Fibroblast of villous mesenchyme (primary cell): ENCODE results near the gene ZFAND2B. TPM values are rescaled to one million over a fixed set of nuclear protein-coding genes. Genes with fewer than 3 reads are reported as not detected.

Experiments used
- DNase-seq: peaks from one replicate; pipeline ENCODE4 v3.0.0-alpha.2; 2010; ENCODE audit warnings: low read depth
- H3K4me3 ChIP-seq: 2 replicates; pipeline ENCODE4 v1.5.1; 2011; ENCODE audit warnings: low read depth, mild to moderate bottlenecking, low read length
- total RNA-seq: library from RNA; depleted of rRNA; stranded (reverse); fragments of >200 nt; gene quantifications from 2 replicates; pipeline ENCODE4 v1.2.3, GENCODE V29; 2012
- TF ChIP-seq, protein P1 (sequence below): IDR thresholded peaks from 2 replicates; pipeline ENCODE4 v1.5.1; 2012; ENCODE audit warnings: low read depth, mild to moderate bottlenecking, low read length; ENCODE audit not compliant: insufficient read depth

Gene ZFAND2B
- total RNA-seq, 1 donor: 25.5 TPM

- H3K4me3 ChIP-seq: no peak within 1 kb of the TSS
- no peak for DNase-seq
- TF ChIP-seq, protein P1, sequence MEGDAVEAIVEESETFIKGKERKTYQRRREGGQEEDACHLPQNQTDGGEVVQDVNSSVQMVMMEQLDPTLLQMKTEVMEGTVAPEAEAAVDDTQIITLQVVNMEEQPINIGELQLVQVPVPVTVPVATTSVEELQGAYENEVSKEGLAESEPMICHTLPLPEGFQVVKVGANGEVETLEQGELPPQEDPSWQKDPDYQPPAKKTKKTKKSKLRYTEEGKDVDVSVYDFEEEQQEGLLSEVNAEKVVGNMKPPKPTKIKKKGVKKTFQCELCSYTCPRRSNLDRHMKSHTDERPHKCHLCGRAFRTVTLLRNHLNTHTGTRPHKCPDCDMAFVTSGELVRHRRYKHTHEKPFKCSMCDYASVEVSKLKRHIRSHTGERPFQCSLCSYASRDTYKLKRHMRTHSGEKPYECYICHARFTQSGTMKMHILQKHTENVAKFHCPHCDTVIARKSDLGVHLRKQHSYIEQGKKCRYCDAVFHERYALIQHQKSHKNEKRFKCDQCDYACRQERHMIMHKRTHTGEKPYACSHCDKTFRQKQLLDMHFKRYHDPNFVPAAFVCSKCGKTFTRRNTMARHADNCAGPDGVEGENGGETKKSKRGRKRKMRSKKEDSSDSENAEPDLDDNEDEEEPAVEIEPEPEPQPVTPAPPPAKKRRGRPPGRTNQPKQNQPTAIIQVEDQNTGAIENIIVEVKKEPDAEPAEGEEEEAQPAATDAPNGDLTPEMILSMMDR: no peak
Observed at GRCh38 chr2:219169930-219170654, 36.5 kb upstream of the ZFAND2B start, which contains the start of gene SLC23A3. TSS of gene SLC23A3 (minus strand) at chr2:219170029. CDS start at chr2:219169984, 45 bp downstream.

- DNase-seq: peak; percentile 89
- H3K4me3 ChIP-seq: no peak overlapping the region
- TF ChIP-seq, protein P1: peak; percentile 82
Observed at GRCh38 chr2:219171231-219171651, 35.3 kb upstream of the ZFAND2B start.

- TF ChIP-seq, protein P1: no peak
- no peak overlapping the region for H3K4me3 ChIP-seq
- no peak for DNase-seq
Observed at GRCh38 chr2:219172231-219173154, 34.1 kb upstream of the ZFAND2B start.

GRCh38 chr2:219173176-219173575 lies 33.4 kb upstream of the ZFAND2B start:
- no peak for DNase-seq
- TF ChIP-seq, protein P1: no peak
- no peak overlapping the region for H3K4me3 ChIP-seq

DNA sequence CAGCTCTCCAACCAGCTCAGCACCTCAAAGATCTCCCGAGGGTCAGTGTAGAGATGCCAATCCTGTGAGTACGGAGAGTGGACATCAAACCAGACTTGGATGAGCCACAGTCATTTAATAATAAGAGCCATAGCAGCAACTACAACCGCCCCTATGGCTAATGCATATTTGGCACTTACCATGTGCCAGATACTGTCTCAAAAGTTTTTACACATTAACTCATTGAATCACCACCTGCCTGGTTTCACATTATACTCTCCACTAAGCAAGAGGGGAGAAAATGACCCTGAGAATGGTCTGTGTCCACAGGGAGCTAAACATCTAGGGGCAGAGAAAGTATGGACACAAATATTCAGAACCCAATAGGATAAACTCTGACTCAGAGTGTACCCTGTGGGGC lies 32.4 kb upstream of the ZFAND2B start:
- TF ChIP-seq, protein P1: no peak
- no peak overlapping the region for H3K4me3 ChIP-seq
- no peak for DNase-seq

DNA sequence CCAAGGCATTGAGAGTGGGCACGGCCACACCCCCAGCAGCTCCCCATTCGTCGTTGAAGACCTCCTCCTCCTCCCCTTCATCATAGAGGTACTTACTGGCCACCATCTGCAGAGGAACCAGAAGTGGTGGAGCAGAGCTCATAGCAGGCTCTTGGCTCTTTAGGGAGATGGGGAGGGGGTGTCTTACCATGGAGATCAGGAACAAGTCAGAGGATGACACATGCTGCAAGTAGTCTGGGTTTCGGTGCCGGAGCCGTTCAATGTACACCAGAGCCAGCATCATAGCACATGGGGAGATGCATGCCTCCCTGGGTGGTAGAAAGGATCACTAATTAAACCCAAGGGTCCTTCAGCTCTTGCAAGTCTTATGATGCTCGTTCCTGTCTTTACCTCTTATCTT lies 31.8 kb upstream of the ZFAND2B start:
- no peak for DNase-seq
- no peak overlapping the region for H3K4me3 ChIP-seq
- TF ChIP-seq, protein P1: no peak
